NCI-H1694 (cell line): Measurements from ENCODE around the gene SNX7.
A peak's percentile ranks its signal among the peaks of the same experiment; 100 is the strongest.

ENCODE experiments used
- DNase-seq: peaks from one replicate; lab custom pipeline; 2025; lab: John Stamatoyannopoulos, UW

The SNX7 gene

DNA sequence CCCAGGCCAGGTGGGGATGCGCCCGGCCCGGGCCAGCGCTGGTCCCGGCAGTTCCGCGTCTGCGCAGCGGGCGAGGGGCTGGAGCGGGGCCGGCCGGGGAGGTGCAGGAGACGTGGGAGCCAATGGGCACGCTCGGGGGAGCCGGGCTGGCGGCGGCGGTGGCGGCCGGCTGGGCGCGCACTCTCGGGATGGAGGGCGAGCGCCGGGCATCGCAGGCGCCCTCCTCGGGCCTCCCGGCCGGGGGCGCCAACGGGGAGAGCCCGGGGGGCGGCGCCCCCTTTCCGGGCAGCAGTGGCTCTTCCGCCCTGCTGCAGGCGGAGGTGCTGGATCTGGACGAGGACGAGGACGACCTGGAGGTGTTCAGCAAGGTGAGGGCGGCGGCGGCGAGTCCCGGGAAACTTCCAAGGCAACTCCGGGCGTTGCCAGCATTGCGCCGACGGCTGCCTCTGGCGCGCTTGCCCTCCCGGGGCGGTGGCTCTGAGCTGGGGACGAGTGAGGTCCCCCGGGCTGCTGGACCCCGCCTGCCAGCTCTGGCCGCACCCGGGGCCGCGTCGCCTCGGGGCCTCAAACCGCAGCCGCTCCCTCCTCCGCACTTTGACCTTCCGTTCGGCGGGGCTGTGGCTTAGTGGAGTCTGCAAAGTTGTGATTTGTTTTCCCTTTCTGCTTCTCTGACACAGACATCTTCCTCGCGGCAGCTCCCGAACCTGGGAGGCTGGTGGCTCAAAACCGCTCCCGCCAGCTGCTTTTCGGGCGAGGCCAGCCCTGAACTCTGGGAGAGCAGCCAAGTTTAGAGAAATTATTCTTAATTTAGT, at the start of gene SNX7:
TSS of gene SNX7 (plus strand) at position 178 of the 812 bp plus-strand sequence. CDS start at position 189, 11 bp downstream.
- DNase-seq = no peak

- no peak for DNase-seq
Measured at GRCh38 chr1:98637316-98637715, 24.2 kb upstream of the SNX7 start.

DNA sequence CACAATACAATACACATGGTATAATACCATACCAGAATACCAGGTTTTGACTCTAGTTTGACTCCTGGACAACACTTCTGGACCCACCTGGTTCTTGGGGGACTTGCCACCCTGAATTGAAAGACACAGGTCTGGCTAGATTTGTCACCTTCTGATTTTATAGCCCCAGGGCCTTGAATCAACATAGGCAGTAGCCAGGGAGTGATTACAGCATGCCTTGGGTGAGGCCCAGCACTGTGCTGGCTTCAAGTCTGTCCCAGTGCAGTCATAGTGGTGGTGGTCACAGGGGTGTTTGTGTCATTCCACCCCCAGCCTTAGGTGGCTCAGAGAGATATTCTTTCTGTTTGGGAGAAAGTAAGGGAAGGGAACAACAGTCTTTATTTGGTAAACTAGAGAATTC, 23.3 kb upstream of the SNX7 start:
- no peak for DNase-seq

DNA sequence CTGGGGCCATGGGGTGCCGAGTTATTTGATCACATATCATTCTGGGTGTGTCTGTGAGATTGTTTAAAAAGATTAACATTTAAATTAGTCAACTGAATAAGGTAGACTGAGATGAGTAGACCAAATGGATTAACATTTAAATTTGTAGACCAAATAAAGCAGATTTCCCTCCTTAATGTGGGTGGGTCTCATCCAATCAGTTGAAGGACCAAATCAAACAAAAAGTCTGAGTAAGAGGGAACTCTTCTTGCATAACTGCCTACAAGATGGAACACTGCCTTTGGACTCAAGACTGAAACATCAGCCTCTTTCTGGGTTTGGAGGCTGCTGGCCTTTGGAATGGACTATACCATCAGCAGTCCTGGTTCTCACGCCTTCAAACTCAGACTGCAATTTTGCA, 17.0 kb upstream of the SNX7 start:
- no peak for DNase-seq

- no peak for DNase-seq
Measured at GRCh38 chr1:98651116-98651632, 10.3 kb upstream of the SNX7 start.

- DNase-seq = no peak
Measured at GRCh38 chr1:98653123-98653522, 8.4 kb upstream of the SNX7 start.

DNA sequence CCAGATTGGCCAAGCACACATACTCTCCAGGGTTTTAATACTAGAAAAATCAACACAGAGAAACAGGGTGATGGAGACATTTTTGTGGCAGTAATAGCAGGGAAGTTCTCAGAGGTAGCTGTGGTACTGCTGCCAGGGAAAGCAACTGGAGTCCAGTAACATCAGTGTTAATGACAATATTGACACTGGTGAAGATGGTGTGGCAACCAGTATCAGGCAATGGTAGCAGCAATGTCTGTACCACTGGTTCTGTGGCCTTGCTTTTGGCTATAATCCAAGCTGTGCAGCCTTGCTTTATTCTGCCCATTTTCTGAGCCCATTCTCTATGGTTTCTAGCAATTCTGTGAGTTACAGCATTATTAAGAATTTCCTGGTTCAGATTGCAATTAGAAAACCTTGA, 1.6 kb upstream of the SNX7 start:
- DNase-seq = no peak

GRCh38 chr1:98660940-98661543, 479 bp upstream of the SNX7 start:
- no peak for DNase-seq

- DNase-seq = no peak
Measured at GRCh38 chr1:98662356-98662670, 792 bp downstream of the SNX7 start.

DNA sequence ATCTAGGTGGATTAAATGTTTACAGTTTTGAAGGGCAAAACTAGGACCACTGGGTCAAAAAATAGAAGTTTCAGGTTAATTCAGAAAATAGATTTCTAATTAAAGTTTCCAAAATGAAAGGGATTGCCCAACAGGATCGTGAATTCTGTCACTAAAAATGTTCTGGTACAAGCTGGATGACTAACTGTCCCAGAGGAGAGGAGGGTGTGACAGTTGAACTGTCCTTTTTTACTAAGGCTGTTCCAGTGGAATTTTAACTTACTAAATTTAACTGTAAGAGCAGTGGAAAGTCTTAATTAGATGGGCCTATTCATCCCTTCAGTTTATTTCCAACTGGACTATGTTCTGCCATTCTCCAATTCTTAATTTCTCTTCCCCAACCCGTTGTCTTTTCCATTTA, 7.2 kb downstream of the SNX7 start:
- DNase-seq = no peak

GRCh38 chr1:98669355-98670296, 8.1 kb downstream of the SNX7 start:
- DNase-seq = no peak

DNA sequence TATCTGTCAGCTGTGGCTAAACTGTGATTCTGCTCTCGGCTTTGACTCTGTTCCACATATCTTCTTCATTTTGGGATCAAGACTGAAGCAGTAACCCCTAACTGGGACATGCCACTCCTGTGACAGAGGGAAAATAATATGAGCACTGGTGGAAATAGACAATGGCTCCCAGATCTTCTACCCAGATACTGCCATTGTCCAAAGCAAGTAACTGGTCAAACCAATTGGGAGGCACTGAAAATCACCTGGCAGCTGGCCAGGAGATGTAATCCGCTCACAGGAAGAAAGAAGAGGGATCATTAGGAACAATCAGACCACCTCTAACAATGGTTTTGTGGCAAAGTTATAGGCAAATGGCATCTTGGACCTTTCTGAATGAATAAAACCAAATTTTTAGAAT, 10.7 kb downstream of the SNX7 start:
- no peak for DNase-seq

GRCh38 chr1:98674075-98674781, 12.7 kb downstream of the SNX7 start:
- DNase-seq = no peak

- no peak for DNase-seq
Measured at GRCh38 chr1:98675282-98675681, 13.8 kb downstream of the SNX7 start.

GRCh38 chr1:98677288-98677687, 15.8 kb downstream of the SNX7 start:
- no peak for DNase-seq

- no peak for DNase-seq
Measured at GRCh38 chr1:98681812-98682211, 20.3 kb downstream of the SNX7 start.

GRCh38 chr1:98688110-98688739, 26.7 kb downstream of the SNX7 start:
- no peak for DNase-seq

DNA sequence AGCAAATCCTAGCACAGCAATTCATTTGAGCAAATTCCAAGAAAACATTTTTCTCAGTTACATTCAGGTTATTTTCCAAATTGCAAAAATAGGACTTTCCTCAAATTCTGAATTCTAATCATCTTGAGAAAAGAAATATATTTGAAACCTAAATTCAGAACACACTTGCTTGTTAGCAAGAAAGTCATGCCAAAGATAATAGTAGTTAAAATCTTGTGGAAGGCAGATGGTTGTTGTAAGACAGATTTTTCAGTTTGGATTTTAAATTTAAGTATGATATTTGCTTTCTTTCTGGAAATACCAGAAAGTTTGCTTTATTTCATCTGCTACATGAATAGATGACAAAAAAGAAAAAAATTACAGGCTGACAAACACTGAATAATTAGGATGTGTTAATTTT, 29.1 kb downstream of the SNX7 start:
- DNase-seq = no peak

- no peak for DNase-seq
Measured at GRCh38 chr1:98692482-98692881, 31.0 kb downstream of the SNX7 start.

- DNase-seq = peak; percentile 64
Measured at GRCh38 chr1:98693385-98693784, 31.9 kb downstream of the SNX7 start.

DNA sequence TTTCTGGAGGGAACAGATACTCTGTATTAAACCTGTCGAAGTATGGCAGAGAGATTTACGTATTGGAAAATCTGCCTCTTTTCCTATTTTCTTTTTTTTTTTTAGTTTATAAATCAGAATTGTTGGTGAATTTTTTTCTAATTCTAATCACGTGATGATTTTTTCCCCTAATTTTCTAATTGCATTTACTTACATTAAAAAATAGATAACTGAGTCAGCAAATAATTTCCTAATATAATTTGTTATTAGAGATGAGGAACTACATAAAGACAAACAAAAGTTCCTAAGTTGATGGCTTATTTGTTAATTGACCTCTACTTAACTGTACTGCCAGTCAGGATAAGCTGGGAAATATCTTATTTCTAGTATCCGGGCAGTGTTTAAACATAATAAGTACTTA, 34.6 kb downstream of the SNX7 start:
- no peak for DNase-seq
